GM13977 (cell line): ENCODE results near the gene FJX1.

Experiments used
- DNase-seq: peaks from one replicate; pipeline ENCODE4 v3.0.0; 2012; ENCODE audit warnings: low spot score
- CTCF ChIP-seq: IDR thresholded peaks from 2 replicates; pipeline ENCODE4 v1.5.1; 2012; ENCODE audit warnings: mild to moderate bottlenecking, control low read depth; ENCODE audit not compliant: insufficient read depth; ENCODE audit errors: extremely low read depth, missing control alignments
- in situ Hi-C: fragments of 300-500 bp; cut with MboI; formaldehyde crosslinking; loops from one replicate; pipeline ENCODE4 v1.12.0; 2022; ENCODE audit warnings: low sequenced_read_pairs, low pct_unique_long_range_greater_than_20kb, mixed read lengths, inconsistent platforms; ENCODE audit not compliant: unreplicated experiment

Gene FJX1

GRCh38 chr11:35602979-35603378, 15.3 kb upstream of the FJX1 start:
- DNase-seq: no peak
- no peak for TF ChIP-seq CTCF
- in situ Hi-C loops: no loop called here

- no peak for DNase-seq
- in situ Hi-C loops: no loop called here
- no peak for TF ChIP-seq CTCF
Measured at GRCh38 chr11:35605706-35606105, 12.6 kb upstream of the FJX1 start.

DNA sequence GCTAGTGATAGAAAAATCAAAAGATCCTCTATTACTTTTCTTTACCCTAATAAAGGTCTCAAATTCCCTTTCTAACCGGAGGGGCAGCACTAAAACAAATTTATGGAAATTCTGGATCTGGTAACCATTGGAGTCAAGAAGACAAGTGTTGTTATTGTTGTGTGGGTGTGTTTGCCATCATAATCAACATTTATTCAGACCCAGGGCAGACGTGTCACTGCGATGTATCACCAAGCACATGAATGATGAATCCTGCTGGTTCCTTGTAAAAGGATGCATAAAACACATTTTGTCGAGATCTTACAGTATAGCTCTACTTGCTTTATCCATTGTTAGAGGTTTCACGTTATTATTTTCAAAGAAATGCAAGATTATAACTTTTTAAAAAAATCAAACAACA, 12.1 kb upstream of the FJX1 start:
- DNase-seq: no peak
- TF ChIP-seq CTCF: no peak
- in situ Hi-C loops: no loop called here

DNA sequence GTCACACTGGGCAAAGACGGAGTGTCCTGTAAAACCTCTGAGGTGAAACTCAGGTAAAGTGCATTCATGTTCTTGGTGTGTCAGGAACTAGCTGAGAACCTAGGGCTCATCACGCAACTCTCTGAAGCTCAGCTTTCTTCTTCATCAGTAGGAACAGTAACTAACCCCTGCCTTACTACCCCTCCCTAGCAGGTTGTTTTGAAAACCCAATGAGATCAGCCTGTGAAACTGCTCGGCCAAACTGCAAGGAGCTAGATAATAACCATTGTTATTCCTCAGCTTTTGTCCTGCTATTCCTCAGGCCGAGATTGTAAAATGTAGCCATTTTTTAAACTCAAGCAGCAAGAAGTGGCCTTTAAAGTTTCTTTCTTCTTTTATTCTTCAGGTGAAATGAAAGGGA, 9.8 kb upstream of the FJX1 start:
- in situ Hi-C loops: no loop called here
- DNase-seq: no peak
- TF ChIP-seq CTCF: no peak

- in situ Hi-C loops: loop anchor here (10.0 kb wide), 3 partner anchors 215 to 655 kb away; no protein-coding TSS in a partner anchor
- DNase-seq: no peak
Measured at GRCh38 chr11:35609656-35610055, 8.6 kb upstream of the FJX1 start.

GRCh38 chr11:35610631-35611030, 7.6 kb upstream of the FJX1 start:
- in situ Hi-C loops: loop anchor here (10.0 kb wide), 3 partner anchors 214 to 654 kb away; no protein-coding TSS in a partner anchor
- no peak for DNase-seq
- no peak for TF ChIP-seq CTCF

More at GRCh38 chr11:35609656-35610055, 8.6 kb upstream of the FJX1 start:
- TF ChIP-seq CTCF: no peak

DNA sequence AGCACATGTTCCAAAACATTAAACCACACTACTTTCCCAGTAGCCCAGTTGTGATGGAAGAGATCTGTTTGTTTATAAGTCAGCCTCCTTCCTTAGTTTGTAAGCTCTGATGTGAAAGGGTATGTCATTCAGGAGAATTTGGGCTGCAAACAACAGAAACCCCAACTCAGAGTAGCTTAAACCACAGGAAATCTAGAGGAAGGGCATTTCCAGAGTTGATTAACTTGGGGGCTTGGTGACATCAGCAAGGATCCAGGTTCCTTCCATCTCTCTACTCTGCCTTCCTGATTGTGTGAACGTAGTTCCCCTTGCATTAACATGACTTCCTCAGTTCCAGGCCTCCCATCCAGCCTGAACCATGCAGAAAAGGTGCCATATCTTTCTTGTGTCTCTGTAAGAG, 6.5 kb upstream of the FJX1 start:
- in situ Hi-C loops: loop anchor here (10.0 kb wide), 3 partner anchors 213 to 653 kb away; no protein-coding TSS in a partner anchor
- no peak for DNase-seq
- TF ChIP-seq CTCF: no peak
